ENCODE data around the gene ELP4.

ELP4 gene

GRCh38 chr11:31826536-31827438 lies 317.2 kb downstream of the ELP4 start:
- DNase-seq: no peak

- DNase-seq: no peak
These were observed 318.1 kb downstream of the ELP4 start for GRCh38 chr11:31827455-31828206.

- DNase-seq: no peak
These were observed 318.6 kb downstream of the ELP4 start for GRCh38 chr11:31828217-31828616.

- no peak for DNase-seq
These were observed 320.8 kb downstream of the ELP4 start for GRCh38 chr11:31830406-31830805.

- no peak for DNase-seq
These were observed 324.7 kb downstream of the ELP4 start for GRCh38 chr11:31834237-31834636.
